IMR-90 (cell line): ENCODE measurements around the gene DCC. TPM values are rescaled to one million over a fixed set of nuclear protein-coding genes. Genes with fewer than 3 reads are reported as not detected.

Experiments
- ATAC-seq: fragments of 200-7000 bp; cut with Tn5 transposase; 2 replicates; pipeline ENCODE4 v1.9.1; 2020; ENCODE audit warnings: low read depth, mild to moderate bottlenecking, moderate library complexity
- BruUV-seq: library from RNA; stranded (reverse); fragments of 400-500 nt; replicated peaks from 2 replicates; lab custom pipeline; 2021; lab: Mats Ljungman, UMichigan
- CTCF ChIA-PET: fragments of 300-600 bp; formaldehyde crosslinking; extraction: SDS; loops from one replicate; lab custom pipeline; 2021; ENCODE audit warnings: antibody characterized with exemption; lab: Yijun Ruan, JAX
- POLR2A ChIA-PET: fragments of 300-600 bp; sonication (Branson Sonifier 250); formaldehyde crosslinking; loops from one replicate; lab custom pipeline; 2022; ENCODE audit warnings: antibody characterized with exemption; ENCODE audit not compliant: unreplicated experiment; lab: Charles Lee
- DNase-seq: peaks from one replicate; pipeline ENCODE4 v3.0.0; 2013
- H2AFZ ChIP-seq: replicated peaks from 2 replicates; pipeline ENCODE3; 2013; ENCODE audit warnings: low read length, mild to moderate bottlenecking; ENCODE audit not compliant: poor library complexity
- H2AK5ac ChIP-seq: 2 replicates; pipeline ENCODE4 v1.6.1; 2013; ENCODE audit warnings: low read depth, low read length, inconsistent platforms
- H2AK9ac ChIP-seq: replicated peaks from 2 replicates; pipeline ENCODE3; 2013; ENCODE audit warnings: mild to moderate bottlenecking, low read depth, low read length, moderate library complexity; ENCODE audit not compliant: poor library complexity
- H2BK120ac ChIP-seq: 2 replicates; pipeline ENCODE4 v1.6.1; 2013; ENCODE audit warnings: low read depth, low read length, inconsistent platforms
- H2BK15ac ChIP-seq: 3 replicates; pipeline ENCODE4 v1.6.1; 2013; ENCODE audit warnings: low read depth, low read length, inconsistent platforms
- H2BK20ac ChIP-seq: 2 replicates; pipeline ENCODE4 v1.6.1; 2013; ENCODE audit warnings: low read depth, mild to moderate bottlenecking, inconsistent platforms, low read length, moderate library complexity
- H2BK5ac ChIP-seq: 2 replicates; pipeline ENCODE4 v1.6.1; 2013; ENCODE audit warnings: mild to moderate bottlenecking, low read depth, low read length, inconsistent platforms; ENCODE audit not compliant: poor library complexity, severe bottlenecking
- H3K14ac ChIP-seq: replicated peaks from 2 replicates; pipeline ENCODE4 v1.6.1; 2013; ENCODE audit warnings: low read depth, low read length, inconsistent platforms
- H3K18ac ChIP-seq: 2 replicates; pipeline ENCODE4 v1.6.1; 2013; ENCODE audit warnings: low read depth, low read length, control low read depth
- H3K23ac ChIP-seq: 2 replicates; pipeline ENCODE4 v1.6.1; 2013; ENCODE audit warnings: low read depth, low read length, inconsistent platforms
- H3K27ac ChIP-seq: 2 replicates; pipeline ENCODE4 v1.5.1; 2013; ENCODE audit warnings: mild to moderate bottlenecking, control low read depth, low read length; ENCODE audit not compliant: insufficient read depth
- H3K27me3 ChIP-seq: 2 replicates; pipeline ENCODE4 v1.6.1; 2013; ENCODE audit warnings: low read length; ENCODE audit not compliant: control insufficient read depth, insufficient read depth
- H3K36me3 ChIP-seq: 2 replicates; pipeline ENCODE4 v1.6.1; 2013; ENCODE audit warnings: low read length, mixed read lengths; ENCODE audit not compliant: control insufficient read depth, insufficient read depth
- H3K4ac ChIP-seq: 2 replicates; pipeline ENCODE4 v1.6.1; 2013; ENCODE audit warnings: low read depth, low read length, inconsistent platforms
- H3K4me1 ChIP-seq: 2 replicates; pipeline ENCODE4 v1.6.1; 2013; ENCODE audit warnings: low read length, mixed read lengths; ENCODE audit not compliant: control insufficient read depth, insufficient read depth
- H3K4me2 ChIP-seq: 2 replicates; pipeline ENCODE4 v1.6.1; 2013; ENCODE audit warnings: low read depth, mild to moderate bottlenecking, control low read depth, low read length, moderate library complexity
- H3K4me3 ChIP-seq: 2 replicates; pipeline ENCODE4 v1.5.1; 2013; ENCODE audit warnings: low read depth, mild to moderate bottlenecking, control low read depth, low read length, moderate library complexity; ENCODE audit not compliant: insufficient read depth
- H3K56ac ChIP-seq: 2 replicates; pipeline ENCODE4 v1.6.1; 2013; ENCODE audit warnings: low read length, inconsistent platforms; ENCODE audit not compliant: insufficient read depth; ENCODE audit errors: extremely low read depth
- H3K79me1 ChIP-seq, 2 experiments: 2 replicates each; pipeline ENCODE4 v1.6.1; 2013; ENCODE audit warnings: low read length in 2 of 2, inconsistent platforms in 1 of 2, low read depth in 1 of 2
- H3K9ac ChIP-seq: 2 replicates; pipeline ENCODE4 v1.6.1; 2013; ENCODE audit warnings: low read depth, low read length, control low read depth
- H3K9me1 ChIP-seq: 2 replicates; pipeline ENCODE4 v1.6.1; 2013; ENCODE audit warnings: low read length, inconsistent platforms; ENCODE audit not compliant: insufficient read depth
- H3K9me3 ChIP-seq: 2 replicates; pipeline ENCODE4 v1.6.1; 2013; ENCODE audit warnings: low read length; ENCODE audit not compliant: control insufficient read depth, insufficient read depth
- H4K20me1 ChIP-seq: 2 replicates; pipeline ENCODE4 v1.6.1; 2013; ENCODE audit warnings: low read length, inconsistent platforms; ENCODE audit not compliant: insufficient read depth
- H4K5ac ChIP-seq: 2 replicates; pipeline ENCODE4 v1.6.1; 2013; ENCODE audit warnings: mild to moderate bottlenecking, low read depth, low read length, control low read depth
- H4K8ac ChIP-seq, 2 experiments: 2 replicates each; pipeline ENCODE4 v1.6.1; 2013; ENCODE audit warnings: low read depth in 2 of 2, low read length in 2 of 2, control low read depth in 1 of 2, inconsistent platforms in 1 of 2
- H4K91ac ChIP-seq: 2 replicates; pipeline ENCODE4 v1.6.1; 2013; ENCODE audit warnings: low read depth, low read length, inconsistent platforms; ENCODE audit not compliant: insufficient read depth
- BHLHE40 ChIP-seq: fragments of 150-350 bp; IDR thresholded peaks from 2 replicates; pipeline ENCODE4 v1.6.1; 2016; ENCODE audit warnings: mild to moderate bottlenecking, low read depth, low read length
- CEBPB ChIP-seq: IDR thresholded peaks from 2 replicates; pipeline ENCODE4 v1.6.1; 2012; ENCODE audit warnings: low read depth, low read length, improper control_type of control experiment
- CTCF ChIP-seq: conservative IDR thresholded peaks from 2 replicates; pipeline ENCODE4 v1.5.1; 2012; ENCODE audit warnings: mild to moderate bottlenecking, low read depth, low read length, improper control_type of control experiment
- ELK1 ChIP-seq: fragments of 150-350 bp; IDR thresholded peaks from 2 replicates; pipeline ENCODE4 v1.6.1; 2016; ENCODE audit warnings: low read depth, mild to moderate bottlenecking, low read length, moderate library complexity, borderline replicate concordance
- MAFK ChIP-seq: IDR thresholded peaks from 2 replicates; pipeline ENCODE4 v1.6.1; 2012; ENCODE audit warnings: low read depth, low read length, improper control_type of control experiment
- NFE2L2 ChIP-seq: fragments of 150-350 bp; IDR thresholded peaks from 2 replicates; pipeline ENCODE4 v1.6.1; 2016; ENCODE audit warnings: low read depth, mild to moderate bottlenecking, low read length
- RCOR1 ChIP-seq: IDR thresholded peaks from 2 replicates; pipeline ENCODE4 v1.6.1; 2012; ENCODE audit warnings: mild to moderate bottlenecking, low read length, improper control_type of control experiment; ENCODE audit not compliant: insufficient replicate concordance
- SMC3 ChIP-seq: fragments of 150-350 bp; IDR thresholded peaks from 2 replicates; pipeline ENCODE4 v1.6.1; 2016; ENCODE audit warnings: low read depth, mild to moderate bottlenecking, antibody characterized with exemption, low read length, moderate library complexity
- WGBS, 2 experiments: methylation state at CpG; one replicate each; pipeline versions ENCODE4 v1.1.5 to v1.1.7; 2013; ENCODE audit warnings: missing lambda C conversion rate in 2 of 2; ENCODE audit not compliant: insufficient read length in 1 of 2; ENCODE audit errors: extremely low coverage in 2 of 2; 5-methylcytosine and 5-hydroxymethylcytosine counted together
- dilution Hi-C: fragments of 300-500 bp; cut with HindIII; formaldehyde crosslinking; loops from one replicate; pipeline ENCODE4 v1.14.3; 2018; ENCODE audit warnings: low sequenced_read_pairs; ENCODE audit not compliant: unreplicated experiment
- in situ Hi-C: fragments of 300-500 bp; cut with MboI; formaldehyde crosslinking; loops from 3 replicates; pipeline ENCODE4 v1.14.3; 2019; ENCODE audit warnings: low sequenced_read_pairs, inconsistent platforms, mixed read lengths
- intact Hi-C: fragments of 100-400 bp; cut with micrococcal nuclease; formaldehyde crosslinking; loops from 2 replicates; pipeline ENCODE4 v1.10.0; 2022
- polyA plus RNA-seq, 3 experiments: library from polyadenylated mRNA; depleted of rRNA; stranded (reverse); fragments of >200 nt; gene quantifications; 2 replicates each; pipeline ENCODE4 v1.2.3, GENCODE V29; 2012; ENCODE audit warnings: low replicate concordance in 1 of 3
- total RNA-seq: library from RNA; depleted of rRNA; stranded (reverse); fragments of >200 nt; gene quantifications from 2 replicates; pipeline ENCODE4 v1.2.3, GENCODE V29; 2012
- TF ChIP-seq, protein P1 (sequence below): fragments of 150-350 bp; IDR thresholded peaks from 2 replicates; pipeline ENCODE4 v1.6.1; 2017; ENCODE audit warnings: mild to moderate bottlenecking, antibody characterized with exemption, low read length, low read depth

DCC gene
- total and polyA plus RNA-seq, 2 of the 4 experiments (the other 2 are of a cell fraction) = 0.31 to 0.54 TPM

DNA sequence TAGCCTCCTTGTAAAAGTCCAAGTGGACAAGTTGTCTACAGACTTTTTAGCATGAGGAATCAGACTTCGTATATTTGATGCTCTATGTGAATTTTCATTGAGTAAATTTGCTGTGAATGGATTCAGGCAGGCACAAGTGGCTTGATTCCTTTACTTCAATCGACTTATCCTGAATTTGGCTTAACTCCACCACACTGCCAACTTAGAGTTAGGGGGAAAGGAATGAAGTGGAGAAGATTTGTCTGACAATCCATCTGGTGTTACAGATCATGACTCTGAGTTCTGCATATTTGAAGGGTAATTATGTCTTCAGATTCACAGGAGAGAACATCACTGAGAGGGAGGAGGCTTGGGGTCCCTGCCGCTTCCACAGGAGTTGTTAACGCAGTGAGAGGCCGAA lies 829.3 kb downstream of the DCC start:
- no peak overlapping the region for H2AK9ac ChIP-seq
- H3K23ac ChIP-seq = no peak overlapping the region
- H3K9me3 ChIP-seq = peaks cover 2% of the 10 kb centered on the region
- H3K9me1 ChIP-seq = no peaks in the 10 kb centered on the region
- no peak for TF ChIP-seq RCOR1
- TF ChIP-seq MAFK = no peak
- TF ChIP-seq SMC3 = no peak
- no peak for TF ChIP-seq CEBPB
- TF ChIP-seq, protein P1, sequence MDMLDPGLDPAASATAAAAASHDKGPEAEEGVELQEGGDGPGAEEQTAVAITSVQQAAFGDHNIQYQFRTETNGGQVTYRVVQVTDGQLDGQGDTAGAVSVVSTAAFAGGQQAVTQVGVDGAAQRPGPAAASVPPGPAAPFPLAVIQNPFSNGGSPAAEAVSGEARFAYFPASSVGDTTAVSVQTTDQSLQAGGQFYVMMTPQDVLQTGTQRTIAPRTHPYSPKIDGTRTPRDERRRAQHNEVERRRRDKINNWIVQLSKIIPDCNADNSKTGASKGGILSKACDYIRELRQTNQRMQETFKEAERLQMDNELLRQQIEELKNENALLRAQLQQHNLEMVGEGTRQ = no peak
- TF ChIP-seq CTCF = no peak
- TF ChIP-seq NFE2L2 = no peak
- no peak for TF ChIP-seq ELK1
- TF ChIP-seq BHLHE40 = no peak
- ATAC-seq (no peak), DNase-seq (no peak)
- no peaks in the 10 kb centered on the region for H3K27me3 ChIP-seq
- WGBS, 2 experiments = no CpG with 5 or more reads among the region's 5 CpGs
- H3K14ac ChIP-seq = no peak overlapping the region
- no peak overlapping the region for H2AFZ ChIP-seq
- intact Hi-C loops = no loop called here
- BruUV-seq = no TSS peak
- H3K4me1 ChIP-seq = no peaks in the 10 kb centered on the region
- H3K9ac ChIP-seq = no peak overlapping the region
- H3K27ac ChIP-seq = no peak overlapping the region
- no peaks in the 10 kb centered on the region for H3K36me3 ChIP-seq
- H4K20me1 ChIP-seq = no peaks in the 10 kb centered on the region
- H4K5ac ChIP-seq = no peak overlapping the region
- no peak overlapping the region for H3K18ac ChIP-seq
- dilution Hi-C loops = no loop called here
- H2BK15ac ChIP-seq = no peak overlapping the region
- no peak overlapping the region for H4K8ac ChIP-seq
- no peak overlapping the region for H3K4ac ChIP-seq
- no peaks in the 10 kb centered on the region for H3K79me1 ChIP-seq
- no peak overlapping the region for H3K4me3 ChIP-seq
- in situ Hi-C loops = no loop called here
- H3K56ac ChIP-seq = no peak overlapping the region
- CTCF ChIA-PET = no interaction called here
- H2BK20ac ChIP-seq = no peak overlapping the region
- H4K91ac ChIP-seq = no peak overlapping the region
- no peak overlapping the region for H2BK120ac ChIP-seq
- H2BK5ac ChIP-seq = no peak overlapping the region
- no peak overlapping the region for H3K4me2 ChIP-seq
- H2AK5ac ChIP-seq = no peak overlapping the region
- POLR2A ChIA-PET = no interaction called here
